HepG2 (cell line): ENCODE measurements around the gene SRCIN1. TPM values are rescaled to one million over a fixed set of nuclear protein-coding genes. Genes with fewer than 3 reads are reported as not detected.
A peak's percentile ranks its signal among the peaks of the same experiment; 100 is the strongest.

Source experiments
- ARNTL ChIP-seq: sonication (generic); formaldehyde crosslinking; IDR thresholded peaks from 2 replicates; pipeline ENCODE4 v1.4.0; 2020; ENCODE audit warnings: mild to moderate bottlenecking, missing genetic modification reagents
- ATF7-NPFF ChIP-seq: sonication (generic); formaldehyde crosslinking; IDR thresholded peaks from 2 replicates; pipeline ENCODE4 v1.8.1; 2023; ENCODE audit warnings: mild to moderate bottlenecking, low read depth, missing genetic modification reagents, moderate library complexity
- EHMT2 ChIP-seq: fragments of 200-600 bp; sonication (generic); IDR thresholded peaks from 2 replicates; pipeline ENCODE4 v1.7.0; 2017; ENCODE audit warnings: antibody characterized with exemption, low read depth, low read length, borderline replicate concordance
- ONECUT2 ChIP-seq: sonication (generic); formaldehyde crosslinking; IDR thresholded peaks from 2 replicates; pipeline ENCODE4 v1.4.0; 2020; ENCODE audit warnings: missing genetic modification reagents
- SALL1 ChIP-seq: sonication (generic); formaldehyde crosslinking; IDR thresholded peaks from 2 replicates; pipeline ENCODE4 v1.8.0; 2022; ENCODE audit warnings: mild to moderate bottlenecking, missing genetic modification reagents
- TBX3 ChIP-seq: fragments of 450-650 bp; IDR thresholded peaks from 2 replicates; pipeline ENCODE4 v1.6.1; 2017; ENCODE audit warnings: antibody characterized with exemption, mild to moderate bottlenecking, inconsistent platforms, borderline replicate concordance
- ZNF572 ChIP-seq: sonication (generic); formaldehyde crosslinking; IDR thresholded peaks from 2 replicates; pipeline ENCODE4 v1.5.1; 2020; ENCODE audit warnings: mild to moderate bottlenecking, missing genetic modification reagents
- ZNF761 ChIP-seq: sonication (generic); formaldehyde crosslinking; conservative IDR thresholded peaks from 2 replicates; pipeline ENCODE4 v1.4.0; 2020; ENCODE audit warnings: mild to moderate bottlenecking, missing genetic modification reagents
- ZNF772 ChIP-seq: sonication (generic); formaldehyde crosslinking; IDR thresholded peaks from 2 replicates; pipeline ENCODE4 v1.5.0; 2020; ENCODE audit warnings: mild to moderate bottlenecking, missing genetic modification reagents
- polyA plus RNA-seq, 8 experiments: library from polyadenylated mRNA; depleted of rRNA in 3 of 8; stranded (reverse) in 7 of 8; unstranded in 1 of 8; fragments of >200 nt; fragmentation: Illumina TruSeq in 4 of 8; extraction: Trizol in 4 of 8; gene quantifications; 2 replicates each; pipeline versions ENCODE4 v1.2.1 to v1.2.3, GENCODE V29; 2011 to 2016; ENCODE audit warnings: low read depth in 4 of 8, missing spikeins in 1 of 8, mixed read lengths in 1 of 8; ENCODE audit not compliant: insufficient read depth in 1 of 8
- total RNA-seq, 5 experiments: library from RNA; depleted of rRNA; stranded (reverse); fragments of >200 nt; fragmentation: Illumina TruSeq; extraction: Trizol; gene quantifications; 2 replicates each; pipeline ENCODE4 v1.2.3, GENCODE V29; 2016; ENCODE audit warnings: low read depth in 1 of 5
- TF ChIP-seq, protein P1 (sequence below): sonication (generic); formaldehyde crosslinking; IDR thresholded peaks from one replicate; pipeline ENCODE4 v1.5.1; 2020; ENCODE audit warnings: mild to moderate bottlenecking, missing genetic modification reagents; ENCODE audit errors: not compliant biosample characterization
- TF ChIP-seq, protein P2 (sequence below): sonication (generic); formaldehyde crosslinking; IDR thresholded peaks from 2 replicates; pipeline ENCODE4 v1.9.0; 2021; ENCODE audit warnings: mild to moderate bottlenecking, missing genetic modification reagents
- TF ChIP-seq, protein P3 (sequence below): sonication (generic); formaldehyde crosslinking; IDR thresholded peaks from 2 replicates; pipeline ENCODE4 v1.8.0; 2022; ENCODE audit warnings: missing genetic modification reagents, mild to moderate bottlenecking, borderline replicate concordance

Gene SRCIN1
- total and polyA plus RNA-seq, 2 of the 13 experiments (the other 11 are each of a cell fraction or from before 2014, with no cell fraction given), result 1.2 to 9.6 TPM

DNA sequence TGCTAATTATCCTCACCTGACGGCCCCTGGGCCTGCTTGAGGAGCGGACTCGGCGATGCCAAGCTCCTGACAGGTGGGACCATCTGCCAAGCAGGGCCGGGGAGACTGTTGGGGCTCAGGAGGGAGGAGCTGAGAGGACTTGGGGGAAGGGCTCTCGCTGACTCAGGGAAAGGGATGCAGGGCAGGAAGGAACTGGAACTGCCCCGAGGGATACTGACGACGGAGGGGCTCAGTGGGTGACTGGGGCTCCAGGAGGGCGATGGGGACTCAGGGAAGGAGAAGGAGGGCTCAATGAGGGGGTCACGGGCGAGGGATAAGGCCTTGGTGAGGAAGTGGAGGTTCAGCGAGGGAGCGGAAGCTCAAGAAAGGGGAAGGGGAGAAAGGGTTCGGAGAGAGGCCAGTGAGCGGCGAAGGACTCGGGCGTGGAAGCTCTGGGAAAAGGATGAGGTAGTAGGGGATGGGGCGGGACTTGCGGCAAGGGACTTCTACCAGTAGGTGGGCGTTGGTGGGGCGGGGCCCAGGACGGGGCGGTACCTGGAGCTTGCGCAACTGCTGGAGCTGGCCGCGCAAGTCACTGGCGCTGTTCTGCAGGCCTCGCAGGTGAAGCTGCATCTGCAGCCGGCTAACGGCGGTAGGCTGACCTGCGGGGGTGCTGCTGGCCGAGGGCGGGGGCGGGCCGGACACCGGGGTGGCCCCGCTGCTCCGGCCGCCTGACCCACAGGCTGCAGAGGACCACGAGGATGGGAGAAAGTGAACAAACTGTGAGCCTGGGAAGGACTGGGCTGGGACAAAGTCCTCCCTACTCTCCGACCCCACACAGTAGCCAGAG, 46.5 kb downstream of the SRCIN1 start (continued):
- TF ChIP-seq, protein P1, sequence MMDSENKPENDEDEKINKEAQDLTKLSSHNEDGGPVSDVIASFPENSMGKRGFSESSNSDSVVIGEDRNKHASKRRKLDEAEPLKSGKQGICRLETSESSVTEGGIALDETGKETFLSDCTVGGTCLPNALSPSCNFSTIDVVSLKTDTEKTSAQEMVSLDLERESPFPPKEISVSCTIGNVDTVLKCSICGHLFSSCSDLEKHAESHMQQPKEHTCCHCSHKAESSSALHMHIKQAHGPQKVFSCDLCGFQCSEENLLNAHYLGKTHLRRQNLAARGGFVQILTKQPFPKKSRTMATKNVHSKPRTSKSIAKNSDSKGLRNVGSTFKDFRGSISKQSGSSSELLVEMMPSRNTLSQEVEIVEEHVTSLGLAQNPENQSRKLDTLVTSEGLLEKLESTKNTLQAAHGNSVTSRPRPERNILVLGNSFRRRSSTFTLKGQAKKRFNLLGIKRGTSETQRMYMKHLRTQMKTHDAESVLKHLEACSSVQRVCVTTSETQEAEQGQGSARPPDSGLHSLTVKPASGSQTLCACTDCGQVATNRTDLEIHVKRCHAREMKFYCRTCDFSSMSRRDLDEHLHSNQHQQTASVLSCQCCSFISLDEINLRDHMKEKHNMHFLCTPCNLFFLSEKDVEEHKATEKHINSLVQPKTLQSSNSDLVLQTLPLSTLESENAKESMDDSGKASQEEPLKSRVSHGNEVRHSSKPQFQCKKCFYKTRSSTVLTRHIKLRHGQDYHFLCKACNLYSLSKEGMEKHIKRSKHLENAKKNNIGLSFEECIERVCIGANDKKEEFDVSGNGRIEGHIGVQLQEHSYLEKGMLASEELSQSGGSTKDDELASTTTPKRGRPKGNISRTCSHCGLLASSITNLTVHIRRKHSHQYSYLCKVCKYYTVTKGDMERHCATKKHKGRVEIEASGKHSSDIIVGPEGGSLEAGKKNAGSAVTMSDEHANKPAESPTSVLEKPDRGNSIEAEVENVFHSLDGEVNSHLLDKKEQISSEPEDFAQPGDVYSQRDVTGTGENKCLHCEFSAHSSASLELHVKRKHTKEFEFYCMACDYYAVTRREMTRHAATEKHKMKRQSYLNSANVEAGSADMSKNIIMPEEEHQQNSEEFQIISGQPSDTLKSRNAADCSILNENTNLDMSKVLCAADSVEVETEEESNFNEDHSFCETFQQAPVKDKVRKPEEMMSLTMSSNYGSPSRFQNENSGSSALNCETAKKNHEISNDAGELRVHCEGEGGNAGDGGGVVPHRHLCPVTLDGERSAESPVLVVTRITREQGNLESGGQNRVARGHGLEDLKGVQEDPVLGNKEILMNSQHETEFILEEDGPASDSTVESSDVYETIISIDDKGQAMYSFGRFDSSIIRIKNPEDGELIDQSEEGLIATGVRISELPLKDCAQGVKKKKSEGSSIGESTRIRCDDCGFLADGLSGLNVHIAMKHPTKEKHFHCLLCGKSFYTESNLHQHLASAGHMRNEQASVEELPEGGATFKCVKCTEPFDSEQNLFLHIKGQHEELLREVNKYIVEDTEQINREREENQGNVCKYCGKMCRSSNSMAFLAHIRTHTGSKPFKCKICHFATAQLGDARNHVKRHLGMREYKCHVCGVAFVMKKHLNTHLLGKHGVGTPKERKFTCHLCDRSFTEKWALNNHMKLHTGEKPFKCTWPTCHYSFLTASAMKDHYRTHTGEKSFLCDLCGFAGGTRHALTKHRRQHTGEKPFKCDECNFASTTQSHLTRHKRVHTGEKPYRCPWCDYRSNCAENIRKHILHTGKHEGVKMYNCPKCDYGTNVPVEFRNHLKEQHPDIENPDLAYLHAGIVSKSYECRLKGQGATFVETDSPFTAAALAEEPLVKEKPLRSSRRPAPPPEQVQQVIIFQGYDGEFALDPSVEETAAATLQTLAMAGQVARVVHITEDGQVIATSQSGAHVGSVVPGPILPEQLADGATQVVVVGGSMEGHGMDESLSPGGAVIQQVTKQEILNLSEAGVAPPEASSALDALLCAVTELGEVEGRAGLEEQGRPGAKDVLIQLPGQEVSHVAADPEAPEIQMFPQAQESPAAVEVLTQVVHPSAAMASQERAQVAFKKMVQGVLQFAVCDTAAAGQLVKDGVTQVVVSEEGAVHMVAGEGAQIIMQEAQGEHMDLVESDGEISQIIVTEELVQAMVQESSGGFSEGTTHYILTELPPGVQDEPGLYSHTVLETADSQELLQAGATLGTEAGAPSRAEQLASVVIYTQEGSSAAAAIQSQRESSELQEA (CRISPR knock-in tag), result no peak
- TF ChIP-seq TBX3 (no peak), ZNF772 (CRISPR knock-in tag) (no peak), ATF7-NPFF (CRISPR knock-in tag) (no peak; the same call in 1 of the 2 replicates), ARNTL (CRISPR knock-in tag) (no peak), ONECUT2 (CRISPR knock-in tag) (no peak), SALL1 (peak; percentile 71), ZNF761 (CRISPR knock-in tag) (no peak), EHMT2 (no peak), ZNF572 (CRISPR knock-in tag) (0 out of 2 replicates have a peak, but pooled peaks have one; percentile 69)
- TF ChIP-seq, protein P2, sequence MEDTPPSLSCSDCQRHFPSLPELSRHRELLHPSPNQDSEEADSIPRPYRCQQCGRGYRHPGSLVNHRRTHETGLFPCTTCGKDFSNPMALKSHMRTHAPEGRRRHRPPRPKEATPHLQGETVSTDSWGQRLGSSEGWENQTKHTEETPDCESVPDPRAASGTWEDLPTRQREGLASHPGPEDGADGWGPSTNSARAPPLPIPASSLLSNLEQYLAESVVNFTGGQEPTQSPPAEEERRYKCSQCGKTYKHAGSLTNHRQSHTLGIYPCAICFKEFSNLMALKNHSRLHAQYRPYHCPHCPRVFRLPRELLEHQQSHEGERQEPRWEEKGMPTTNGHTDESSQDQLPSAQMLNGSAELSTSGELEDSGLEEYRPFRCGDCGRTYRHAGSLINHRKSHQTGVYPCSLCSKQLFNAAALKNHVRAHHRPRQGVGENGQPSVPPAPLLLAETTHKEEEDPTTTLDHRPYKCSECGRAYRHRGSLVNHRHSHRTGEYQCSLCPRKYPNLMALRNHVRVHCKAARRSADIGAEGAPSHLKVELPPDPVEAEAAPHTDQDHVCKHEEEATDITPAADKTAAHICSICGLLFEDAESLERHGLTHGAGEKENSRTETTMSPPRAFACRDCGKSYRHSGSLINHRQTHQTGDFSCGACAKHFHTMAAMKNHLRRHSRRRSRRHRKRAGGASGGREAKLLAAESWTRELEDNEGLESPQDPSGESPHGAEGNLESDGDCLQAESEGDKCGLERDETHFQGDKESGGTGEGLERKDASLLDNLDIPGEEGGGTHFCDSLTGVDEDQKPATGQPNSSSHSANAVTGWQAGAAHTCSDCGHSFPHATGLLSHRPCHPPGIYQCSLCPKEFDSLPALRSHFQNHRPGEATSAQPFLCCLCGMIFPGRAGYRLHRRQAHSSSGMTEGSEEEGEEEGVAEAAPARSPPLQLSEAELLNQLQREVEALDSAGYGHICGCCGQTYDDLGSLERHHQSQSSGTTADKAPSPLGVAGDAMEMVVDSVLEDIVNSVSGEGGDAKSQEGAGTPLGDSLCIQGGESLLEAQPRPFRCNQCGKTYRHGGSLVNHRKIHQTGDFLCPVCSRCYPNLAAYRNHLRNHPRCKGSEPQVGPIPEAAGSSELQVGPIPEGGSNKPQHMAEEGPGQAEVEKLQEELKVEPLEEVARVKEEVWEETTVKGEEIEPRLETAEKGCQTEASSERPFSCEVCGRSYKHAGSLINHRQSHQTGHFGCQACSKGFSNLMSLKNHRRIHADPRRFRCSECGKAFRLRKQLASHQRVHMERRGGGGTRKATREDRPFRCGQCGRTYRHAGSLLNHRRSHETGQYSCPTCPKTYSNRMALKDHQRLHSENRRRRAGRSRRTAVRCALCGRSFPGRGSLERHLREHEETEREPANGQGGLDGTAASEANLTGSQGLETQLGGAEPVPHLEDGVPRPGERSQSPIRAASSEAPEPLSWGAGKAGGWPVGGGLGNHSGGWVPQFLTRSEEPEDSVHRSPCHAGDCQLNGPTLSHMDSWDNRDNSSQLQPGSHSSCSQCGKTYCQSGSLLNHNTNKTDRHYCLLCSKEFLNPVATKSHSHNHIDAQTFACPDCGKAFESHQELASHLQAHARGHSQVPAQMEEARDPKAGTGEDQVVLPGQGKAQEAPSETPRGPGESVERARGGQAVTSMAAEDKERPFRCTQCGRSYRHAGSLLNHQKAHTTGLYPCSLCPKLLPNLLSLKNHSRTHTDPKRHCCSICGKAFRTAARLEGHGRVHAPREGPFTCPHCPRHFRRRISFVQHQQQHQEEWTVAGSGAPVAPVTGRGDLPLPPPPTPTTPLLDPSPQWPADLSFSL (CRISPR knock-in tag), result no peak
- TF ChIP-seq, protein P3, sequence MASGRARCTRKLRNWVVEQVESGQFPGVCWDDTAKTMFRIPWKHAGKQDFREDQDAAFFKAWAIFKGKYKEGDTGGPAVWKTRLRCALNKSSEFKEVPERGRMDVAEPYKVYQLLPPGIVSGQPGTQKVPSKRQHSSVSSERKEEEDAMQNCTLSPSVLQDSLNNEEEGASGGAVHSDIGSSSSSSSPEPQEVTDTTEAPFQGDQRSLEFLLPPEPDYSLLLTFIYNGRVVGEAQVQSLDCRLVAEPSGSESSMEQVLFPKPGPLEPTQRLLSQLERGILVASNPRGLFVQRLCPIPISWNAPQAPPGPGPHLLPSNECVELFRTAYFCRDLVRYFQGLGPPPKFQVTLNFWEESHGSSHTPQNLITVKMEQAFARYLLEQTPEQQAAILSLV (CRISPR knock-in tag), result peak; percentile 89
